ENCODE data around the gene RASGRP2. TPM values are rescaled to one million over a fixed set of nuclear protein-coding genes. Genes with fewer than 3 reads are reported as not detected.

The RASGRP2 gene
- total RNA-seq, 1 experiment from 2014 or later: not detected

- Mint-ChIP-seq H3K4me1 (ENCODE audit: insufficient read depth, unreplicated experiment) (no peaks in the 10 kb centered on the region), H3K9me3 (ENCODE audit: unreplicated experiment) (no peaks in the 10 kb centered on the region), H3K27me3 (ENCODE audit: insufficient read depth, unreplicated experiment) (peaks cover 84% of the 10 kb centered on the region), H3K27ac (ENCODE audit: low read depth, unreplicated experiment) (no peak overlapping the region), H3K36me3 (ENCODE audit: insufficient read depth, unreplicated experiment) (no peaks in the 10 kb centered on the region), H3K4me3 (ENCODE audit: unreplicated experiment) (no peak overlapping the region)
- DNase-seq (ENCODE audit: unreplicated experiment): no peak
- BruUV-seq (replicated peaks): no TSS peak
- intact Hi-C loops (cut with micrococcal nuclease): no loop called here
- no peak for TF ChIP-seq CTCF (IDR thresholded peaks at IDR 0.05; ENCODE audit: unreplicated experiment)
- ChIA-PET CTCF (interaction anchor here (1.4 to 4.6 kb wide), 2 partner anchors 10 to 46 kb away, joined by 4 to 34 read pairs; no protein-coding TSS in a partner anchor), POLR2A (interaction anchor here (0.7 kb wide), 1 partner anchor 20 kb away, joined by 3 read pairs; no protein-coding TSS in a partner anchor)
Measured at GRCh38 chr11:64698427-64698826, 45.5 kb downstream of the RASGRP2 start.

DNA sequence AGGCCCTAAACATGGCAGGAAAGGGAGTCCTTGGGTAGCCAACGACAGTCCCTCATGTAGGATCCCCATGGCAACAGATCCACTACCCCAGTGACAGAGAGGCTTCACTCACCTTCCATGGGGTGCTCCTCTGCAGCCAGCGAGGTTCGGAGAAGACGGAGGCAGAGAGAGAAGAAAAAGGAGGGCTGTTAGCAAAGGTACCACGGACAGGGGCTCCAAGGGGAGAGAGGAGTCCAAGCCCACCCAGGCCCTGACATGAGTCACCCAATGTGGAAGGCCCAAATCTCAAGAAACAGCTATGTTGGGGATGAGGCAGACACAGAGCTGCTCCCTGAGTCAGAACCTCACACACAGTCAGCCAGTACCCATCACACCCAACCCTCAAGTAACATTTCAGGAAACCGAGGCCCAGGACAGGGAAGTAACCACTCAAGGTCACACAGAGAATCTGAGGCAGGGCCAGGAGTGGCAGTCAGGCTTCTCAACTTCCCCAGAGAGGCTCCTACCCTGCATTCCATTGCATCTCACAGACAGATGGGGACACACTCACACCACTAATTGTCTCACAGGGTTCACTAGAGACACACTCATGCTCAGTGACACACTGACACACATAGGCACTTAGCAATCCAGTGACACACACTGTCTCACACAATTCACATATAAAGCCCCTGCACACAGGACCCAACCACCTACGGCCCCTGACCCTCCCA is 46.1 kb downstream of the RASGRP2 start:
- no peak for TF ChIP-seq CTCF (IDR thresholded peaks at IDR 0.05; ENCODE audit: unreplicated experiment)
- no peaks in the 10 kb centered on the region for H3K9me3 Mint-ChIP-seq (ENCODE audit: unreplicated experiment)
- H3K4me1 Mint-ChIP-seq (ENCODE audit: insufficient read depth, unreplicated experiment): no peaks in the 10 kb centered on the region
- intact Hi-C loops (cut with micrococcal nuclease): no loop called here
- no TSS peak for BruUV-seq (replicated peaks)
- peaks cover 85% of the 10 kb centered on the region for H3K27me3 Mint-ChIP-seq (ENCODE audit: insufficient read depth, unreplicated experiment)
- ChIA-PET POLR2A (no interaction called here), CTCF (interaction anchor here (1.4 to 4.6 kb wide), 2 partner anchors 9 to 46 kb away, joined by 4 to 34 read pairs; no protein-coding TSS in a partner anchor)
- no peak for DNase-seq (ENCODE audit: unreplicated experiment)
- H3K36me3 Mint-ChIP-seq (ENCODE audit: insufficient read depth, unreplicated experiment): no peaks in the 10 kb centered on the region
- H3K27ac Mint-ChIP-seq (ENCODE audit: low read depth, unreplicated experiment): no peak overlapping the region
- no peak overlapping the region for H3K4me3 Mint-ChIP-seq (ENCODE audit: unreplicated experiment)

GRCh38 chr11:64696045-64696444 is 47.9 kb downstream of the RASGRP2 start:
- H3K4me1 Mint-ChIP-seq (ENCODE audit: insufficient read depth, unreplicated experiment): no peaks in the 10 kb centered on the region
- H3K9me3 Mint-ChIP-seq (ENCODE audit: unreplicated experiment): no peaks in the 10 kb centered on the region
- intact Hi-C loops (cut with micrococcal nuclease): no loop called here
- ChIA-PET POLR2A (no interaction called here), CTCF (no interaction called here)
- no TSS peak for BruUV-seq (replicated peaks)
- DNase-seq (ENCODE audit: unreplicated experiment): no peak
- no peak for TF ChIP-seq CTCF (IDR thresholded peaks at IDR 0.05; ENCODE audit: unreplicated experiment)
- no peak overlapping the region for H3K4me3 Mint-ChIP-seq (ENCODE audit: unreplicated experiment)
- H3K36me3 Mint-ChIP-seq (ENCODE audit: insufficient read depth, unreplicated experiment): no peaks in the 10 kb centered on the region
- no peak overlapping the region for H3K27ac Mint-ChIP-seq (ENCODE audit: low read depth, unreplicated experiment)
- H3K27me3 Mint-ChIP-seq (ENCODE audit: insufficient read depth, unreplicated experiment): peaks cover 99% of the 10 kb centered on the region

GRCh38 chr11:64695548-64695947 is 48.4 kb downstream of the RASGRP2 start:
- Mint-ChIP-seq H3K36me3 (ENCODE audit: insufficient read depth, unreplicated experiment) (no peaks in the 10 kb centered on the region), H3K27me3 (ENCODE audit: insufficient read depth, unreplicated experiment) (peaks cover 99% of the 10 kb centered on the region), H3K27ac (ENCODE audit: low read depth, unreplicated experiment) (no peak overlapping the region), H3K9me3 (ENCODE audit: unreplicated experiment) (no peaks in the 10 kb centered on the region), H3K4me3 (ENCODE audit: unreplicated experiment) (no peak overlapping the region), H3K4me1 (ENCODE audit: insufficient read depth, unreplicated experiment) (no peaks in the 10 kb centered on the region)
- no peak for DNase-seq (ENCODE audit: unreplicated experiment)
- intact Hi-C loops (cut with micrococcal nuclease): no loop called here
- BruUV-seq (replicated peaks): no TSS peak
- ChIA-PET CTCF (interaction anchor here (0.6 kb wide), 1 partner anchor 206 kb away, joined by 4 read pairs; no protein-coding TSS in a partner anchor), POLR2A (no interaction called here)
- TF ChIP-seq CTCF (IDR thresholded peaks at IDR 0.05; ENCODE audit: unreplicated experiment): no peak

All from MCF 10A (cell line).